Dermis microvascular lymphatic vessel endothelial cell (primary cell): ENCODE measurements around the gene VPS13D. TPM values are rescaled to one million over a fixed set of nuclear protein-coding genes. Genes with fewer than 3 reads are reported as not detected.
"Not testable (repeated sequence)": the region's sequence is repeated elsewhere in the genome, so short reads cannot be mapped to it uniquely, and the experiment has no call there.

Source experiments
- DNase-seq, 2 donors: peaks; one replicate each; pipeline versions ENCODE4 v3.0.0 to v3.0.0-alpha.2; 2010; ENCODE audit warnings: low read depth in 2 of 2
- total RNA-seq: library from RNA; depleted of rRNA; stranded (reverse); fragments of >200 nt; gene quantifications from 2 replicates; pipeline ENCODE4 v1.2.1, GENCODE V29; 2014

Gene VPS13D
- total RNA-seq, 1 donor from 2014 or later = 22.9 TPM

DNA sequence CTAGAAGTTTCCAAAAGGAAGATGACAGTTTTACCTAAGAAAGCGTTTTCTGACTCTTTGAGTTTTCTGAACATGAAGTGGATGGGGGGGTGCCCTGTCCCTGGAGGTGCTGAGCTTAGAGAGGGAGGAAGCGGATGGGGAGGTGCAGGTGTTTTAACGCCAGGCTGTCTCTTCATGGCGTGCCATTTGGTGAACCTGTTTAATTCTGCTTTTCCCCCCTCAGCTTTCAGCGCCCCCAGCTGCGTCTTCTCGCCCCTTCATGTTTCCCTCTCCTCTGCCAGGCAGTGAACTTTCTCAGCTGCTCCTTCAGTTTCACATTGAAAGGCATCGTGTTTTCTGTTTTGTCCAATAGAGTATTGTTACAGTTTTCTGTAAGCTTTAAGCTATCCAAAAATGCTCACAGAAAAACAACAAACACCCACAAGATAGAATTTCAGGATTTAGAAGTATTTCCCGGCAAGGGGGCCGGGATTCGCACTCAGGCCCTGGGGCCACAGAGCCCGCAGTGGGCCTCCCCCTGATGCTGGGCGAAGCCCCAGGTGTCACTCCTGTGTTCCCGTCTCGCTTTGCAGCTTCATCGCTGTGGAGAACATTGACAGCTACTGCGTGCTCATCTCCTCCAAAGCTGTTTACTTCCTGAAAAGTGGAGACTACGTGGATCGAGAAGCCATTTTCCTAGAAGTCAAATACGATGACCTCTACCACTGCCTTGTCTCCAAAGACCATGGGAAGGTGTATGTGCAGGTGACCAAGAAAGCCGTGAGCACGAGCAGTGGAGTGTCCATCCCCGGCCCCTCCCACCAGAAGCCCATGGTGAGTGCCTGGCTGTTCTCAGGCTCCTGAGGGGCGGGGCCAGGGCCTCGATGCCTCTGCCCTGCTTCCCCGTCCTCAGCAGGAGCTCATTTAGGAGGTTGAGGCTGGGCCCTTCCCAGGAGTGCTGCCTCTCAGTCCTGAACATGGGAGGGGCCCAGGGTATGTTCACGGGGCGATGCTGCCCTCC is 276.8 kb downstream of the VPS13D start:
- no peak for DNase-seq

DNA sequence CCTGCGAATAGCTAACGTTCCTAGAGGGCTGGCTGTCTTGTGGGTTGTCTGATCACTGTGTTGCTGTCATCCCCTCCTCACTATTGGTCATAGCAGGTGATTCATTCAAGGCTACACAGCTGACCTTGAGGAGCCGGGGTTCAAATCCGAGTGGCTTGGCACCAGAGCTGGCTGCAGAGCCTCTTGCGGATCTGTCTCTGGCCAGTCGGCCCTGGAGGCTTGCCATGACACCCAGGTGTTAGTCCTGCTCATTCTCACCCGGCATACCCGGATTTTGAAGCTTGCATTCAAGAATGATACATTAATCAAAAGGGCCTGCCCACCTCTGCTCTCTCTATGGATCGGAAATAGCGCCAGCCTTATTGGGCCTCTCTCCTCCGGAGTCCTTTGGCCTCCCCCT is 277.8 kb downstream of the VPS13D start:
- no peak for DNase-seq

DNA sequence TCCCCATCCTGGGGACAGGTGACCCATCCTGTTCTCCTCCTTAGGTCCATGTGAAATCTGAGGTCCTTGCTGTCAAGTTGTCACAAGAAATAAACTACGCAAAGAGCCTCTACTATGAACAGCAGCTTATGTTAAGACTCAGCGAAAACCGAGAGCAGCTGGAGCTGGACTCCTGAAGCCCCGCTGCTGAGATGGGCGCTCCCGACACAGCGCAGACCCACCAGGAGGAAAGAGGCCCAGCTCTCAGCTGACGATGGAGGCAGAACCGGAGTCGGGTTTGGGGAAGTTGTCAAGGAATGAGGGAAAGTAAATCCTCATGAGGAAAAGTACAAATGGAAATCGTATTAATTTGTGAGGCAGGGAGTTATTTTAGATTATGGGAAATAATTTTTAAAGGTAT is 279.0 kb downstream of the VPS13D start:
- no peak for DNase-seq

DNA sequence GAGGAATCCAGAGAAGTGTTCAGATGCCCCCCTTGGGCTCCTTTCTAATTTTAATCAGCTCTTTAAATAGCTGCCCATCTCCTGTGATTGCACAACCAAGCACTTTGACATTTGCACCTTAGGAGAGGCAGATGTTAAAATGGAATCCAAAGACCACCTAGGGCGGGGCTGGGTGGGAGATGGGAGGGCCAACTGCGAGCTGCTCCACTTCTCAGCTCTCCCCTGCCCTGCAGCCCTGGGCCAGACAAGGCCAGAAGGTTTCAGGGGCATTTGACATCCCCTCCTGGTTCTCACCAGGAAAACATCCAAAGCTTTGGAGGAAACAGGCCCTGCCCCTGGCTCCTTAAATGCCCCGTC is 281.3 kb downstream of the VPS13D start:
- DNase-seq = no peak

DNA sequence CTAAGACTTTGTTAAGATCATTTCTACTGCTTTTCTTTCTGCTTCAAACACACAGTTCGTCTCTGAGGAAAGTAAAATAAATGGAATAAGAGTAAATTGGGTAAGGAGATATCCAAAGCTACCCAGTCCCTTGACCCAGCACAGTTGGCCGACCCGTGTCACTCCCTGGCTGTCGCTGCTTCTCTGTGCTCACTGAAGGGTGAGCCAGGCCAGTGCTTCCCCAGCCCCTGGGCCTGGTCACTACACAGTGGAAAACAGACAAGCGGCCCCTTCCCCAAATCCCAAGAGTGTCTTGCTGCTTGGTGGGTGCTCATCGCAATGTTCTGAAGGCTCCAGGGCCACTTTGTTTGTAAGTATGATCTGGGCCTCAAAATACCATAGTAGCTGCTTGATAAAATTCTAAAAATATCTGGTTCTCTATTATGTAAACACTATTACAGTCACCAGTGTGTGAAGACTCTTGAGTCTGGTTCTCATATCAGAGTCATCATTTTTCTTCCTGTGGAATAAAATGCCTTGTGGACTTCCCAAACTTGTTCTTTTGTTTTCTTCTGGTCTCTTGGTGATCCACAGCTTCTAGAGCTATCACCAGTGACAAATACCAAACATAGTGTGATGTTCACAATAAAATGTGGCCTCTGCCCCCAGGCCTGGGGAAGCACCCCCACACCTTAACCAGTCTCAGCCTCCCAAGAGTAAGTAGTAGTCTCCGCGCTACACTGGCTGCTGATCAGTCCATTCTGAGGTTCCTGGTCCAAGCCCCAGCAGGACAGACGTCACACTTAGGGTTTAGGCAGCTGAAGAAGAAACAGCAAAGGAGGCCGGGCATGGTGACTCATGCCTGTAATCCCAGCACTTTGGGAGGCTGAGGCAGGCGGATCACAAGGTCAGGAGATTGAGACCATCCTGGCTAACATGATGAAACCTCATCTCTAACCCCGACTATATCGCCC is 282.0 kb downstream of the VPS13D start:
- DNase-seq = no peak

DNA sequence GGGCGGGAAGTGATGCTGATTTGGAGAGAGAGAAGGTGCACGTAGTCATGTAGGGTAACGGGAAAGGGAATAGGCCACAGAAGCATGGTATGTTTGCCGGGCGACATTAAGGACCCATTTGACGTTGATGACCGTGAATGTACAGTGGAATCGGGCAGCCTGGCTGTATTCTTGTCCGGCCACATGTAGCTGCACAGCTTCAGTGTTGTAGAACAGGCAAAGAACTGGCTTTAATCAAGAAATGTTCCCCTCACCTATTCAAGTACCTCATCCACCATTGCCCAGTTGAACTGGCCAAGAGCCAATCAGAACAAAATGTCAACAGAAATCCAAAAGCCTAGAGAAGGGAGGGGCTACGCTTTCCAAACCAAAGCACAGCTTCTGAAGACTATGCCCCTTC is 283.4 kb downstream of the VPS13D start:
- DNase-seq = no peak

DNA sequence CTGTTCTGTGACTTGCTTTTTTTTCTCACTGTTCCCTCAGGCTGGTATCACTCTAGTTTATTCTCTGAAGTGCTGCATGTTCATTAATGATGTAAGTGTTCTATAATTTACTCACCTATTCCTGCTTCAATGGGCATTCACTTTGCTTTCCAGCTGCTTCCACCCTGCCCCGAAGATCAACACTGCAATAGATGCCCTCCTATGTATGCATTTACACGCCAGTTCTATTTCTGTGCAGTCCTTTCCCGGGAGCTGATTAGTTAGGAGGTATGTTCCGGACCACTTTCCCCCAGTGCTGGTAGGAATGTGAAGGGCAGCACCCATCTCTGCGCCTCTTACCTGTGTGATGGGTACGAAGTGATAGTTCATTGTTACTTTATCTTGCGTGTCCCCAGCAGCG is 284.8 kb downstream of the VPS13D start:
- DNase-seq = no peak

DNA sequence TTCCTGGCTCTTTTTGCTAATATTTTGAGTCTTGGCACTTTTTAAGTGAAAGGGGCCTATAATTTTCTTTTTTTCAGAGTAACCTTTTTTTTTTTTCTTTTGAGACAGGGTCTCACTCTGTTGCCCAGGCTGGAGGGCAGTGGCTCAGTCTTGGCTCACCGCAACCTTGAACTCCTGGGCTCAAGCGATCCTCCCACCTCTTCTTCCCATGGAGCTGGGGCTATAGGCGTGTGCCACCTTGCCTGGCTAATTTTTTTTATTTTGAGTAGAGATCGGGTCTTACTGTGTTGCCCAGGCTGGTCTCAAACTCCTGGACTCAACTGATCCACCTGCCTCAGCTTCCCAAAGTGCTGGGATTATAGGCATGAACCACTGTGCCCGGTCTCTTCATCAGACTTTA is 285.4 kb downstream of the VPS13D start:
- DNase-seq = no peak

DNA sequence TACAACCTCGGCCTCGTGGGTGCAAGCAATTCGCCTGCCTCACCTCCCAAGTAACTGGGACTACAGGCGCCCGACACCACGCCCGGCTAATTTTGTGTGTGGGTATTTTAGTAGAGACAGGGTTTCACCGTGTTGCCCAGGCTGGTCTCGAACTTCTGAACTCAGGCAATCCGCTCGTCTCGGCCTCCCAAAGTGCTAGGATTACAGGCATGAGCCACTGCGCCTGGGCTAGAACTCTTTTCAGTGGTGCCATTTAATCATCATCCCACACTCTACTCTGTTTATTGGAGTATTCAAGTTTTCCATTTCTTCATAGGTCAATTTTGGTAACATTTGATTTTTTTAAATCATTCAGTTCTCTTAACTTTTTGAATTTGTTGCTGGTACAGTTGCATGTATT is 286.9 kb downstream of the VPS13D start:
- no peak for DNase-seq

DNA sequence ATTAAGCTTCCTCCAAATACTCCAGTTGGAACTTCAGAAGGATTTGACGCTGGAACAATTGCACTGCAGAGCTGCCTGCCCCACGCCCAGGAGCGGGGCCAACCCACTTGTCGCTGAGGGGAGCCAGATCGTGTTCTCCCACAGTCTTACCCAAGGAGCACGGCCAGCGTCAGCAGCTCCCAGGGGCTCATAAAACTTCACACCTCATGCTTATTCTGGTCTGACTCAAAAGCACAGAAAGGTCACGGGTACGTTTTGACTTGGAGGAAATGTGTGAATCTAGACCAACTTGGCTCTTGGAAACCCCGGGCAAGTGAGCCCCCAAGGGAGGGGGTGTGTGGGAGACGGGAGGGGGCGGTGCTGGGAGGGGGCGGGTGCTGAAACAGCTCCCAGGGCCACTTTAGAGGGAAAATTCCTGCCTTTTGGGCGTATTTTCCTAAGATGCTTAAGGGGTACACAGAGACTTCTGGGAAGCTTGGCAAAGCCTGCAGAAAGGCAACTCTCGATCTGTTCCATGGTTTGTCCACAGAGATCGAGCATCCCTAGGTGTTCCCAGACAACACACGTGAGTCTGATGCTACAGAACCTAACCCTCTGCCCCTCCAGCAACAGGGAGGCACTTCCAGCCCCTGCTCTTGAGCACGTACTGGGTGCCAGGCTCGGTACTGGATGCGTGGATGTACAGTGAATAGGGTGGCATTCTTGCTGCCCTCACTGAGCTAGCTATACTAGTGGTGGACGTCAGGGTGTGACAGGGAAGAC is 289.3 kb downstream of the VPS13D start:
- no peak for DNase-seq

DNA sequence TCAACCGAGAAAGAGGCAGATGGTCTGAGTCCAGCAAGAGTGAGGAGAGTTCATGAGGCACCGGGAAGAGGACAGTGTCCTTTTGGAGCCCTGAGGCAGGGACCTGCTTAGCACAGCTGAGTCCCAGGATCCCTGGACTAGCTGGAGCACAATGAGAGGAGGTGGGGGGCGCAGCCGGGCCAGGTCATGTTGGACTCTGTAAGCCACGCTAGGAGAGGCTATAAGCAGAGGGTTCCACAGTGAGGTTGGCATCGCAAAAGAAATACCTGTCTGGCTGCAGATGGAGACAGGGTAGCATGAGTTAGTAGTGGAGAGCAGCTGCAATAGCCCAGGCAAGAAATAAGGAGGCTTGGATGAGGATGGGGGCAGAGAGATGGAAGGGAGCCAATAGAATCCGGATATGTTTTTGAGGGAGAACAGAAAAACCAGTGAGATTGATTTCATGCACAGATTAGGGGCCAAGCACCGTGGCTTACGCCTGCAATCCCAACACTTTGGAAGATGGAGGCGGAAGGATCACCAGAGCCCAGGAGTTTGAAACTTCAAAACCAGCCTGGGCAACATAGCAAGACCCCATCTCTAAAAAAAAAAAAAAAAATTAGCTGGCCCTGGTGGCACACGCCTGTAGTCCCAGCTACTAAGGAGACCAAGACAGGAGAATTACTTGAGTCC is 290.0 kb downstream of the VPS13D start:
- DNase-seq = no peak

DNA sequence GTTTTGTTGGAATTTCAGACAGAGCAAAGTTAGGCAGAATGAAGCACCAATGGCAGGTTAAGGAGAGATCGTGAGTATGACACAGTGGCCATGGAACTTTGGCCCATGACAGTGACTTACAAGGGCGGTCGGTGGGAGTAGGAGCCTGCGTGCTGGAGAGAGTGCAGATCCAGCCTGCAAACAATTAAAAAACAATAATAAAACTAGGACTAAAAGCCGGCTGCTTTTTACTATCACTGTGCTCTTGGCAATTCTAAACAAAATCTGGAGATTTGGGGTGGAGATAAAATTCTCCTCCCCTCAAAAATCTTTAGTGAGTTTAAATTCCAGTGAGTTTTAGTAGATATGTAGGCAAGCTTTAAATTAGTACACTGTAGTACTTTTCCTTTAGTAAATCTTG is 291.3 kb downstream of the VPS13D start:
- DNase-seq = no peak

DNA sequence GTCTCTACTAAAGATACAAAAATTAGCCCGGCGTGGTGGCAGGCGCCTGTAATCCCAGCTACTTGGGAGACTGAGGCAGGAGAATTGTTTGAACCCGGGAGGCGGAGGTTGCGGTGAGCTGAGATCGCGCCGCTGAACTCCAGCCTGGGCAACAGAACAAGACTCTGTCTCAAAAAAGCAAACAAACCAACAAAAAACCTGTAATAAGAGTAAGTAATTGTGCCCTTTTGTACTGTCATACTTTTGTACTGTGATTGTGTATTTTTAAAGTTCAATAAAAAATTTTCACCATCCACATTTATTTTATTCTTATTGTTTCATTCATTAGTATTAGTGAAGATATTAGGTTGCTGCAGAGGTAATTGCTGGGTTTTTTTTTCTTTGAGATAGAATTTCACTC is 292.9 kb downstream of the VPS13D start:
- DNase-seq = not testable (repeated sequence)

DNA sequence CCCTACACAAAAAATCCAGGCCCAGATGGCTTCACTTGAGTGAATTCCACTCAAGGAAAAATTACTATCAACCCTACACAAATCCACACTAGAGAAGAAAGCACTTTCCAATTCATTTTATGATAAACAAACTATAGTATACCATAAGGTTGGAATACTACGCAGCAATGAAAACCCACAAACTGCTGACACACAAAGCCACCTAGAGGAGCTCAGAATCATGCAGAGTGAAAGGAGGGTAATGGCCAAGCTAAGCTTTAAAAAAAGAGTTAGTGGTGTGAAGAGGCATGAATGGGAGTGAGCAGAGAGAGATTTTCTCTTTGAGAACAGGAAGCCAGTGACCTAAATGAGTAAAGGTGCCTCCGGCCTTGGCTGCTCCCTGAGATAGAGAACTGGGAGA is 294.4 kb downstream of the VPS13D start:
- DNase-seq = no peak

DNA sequence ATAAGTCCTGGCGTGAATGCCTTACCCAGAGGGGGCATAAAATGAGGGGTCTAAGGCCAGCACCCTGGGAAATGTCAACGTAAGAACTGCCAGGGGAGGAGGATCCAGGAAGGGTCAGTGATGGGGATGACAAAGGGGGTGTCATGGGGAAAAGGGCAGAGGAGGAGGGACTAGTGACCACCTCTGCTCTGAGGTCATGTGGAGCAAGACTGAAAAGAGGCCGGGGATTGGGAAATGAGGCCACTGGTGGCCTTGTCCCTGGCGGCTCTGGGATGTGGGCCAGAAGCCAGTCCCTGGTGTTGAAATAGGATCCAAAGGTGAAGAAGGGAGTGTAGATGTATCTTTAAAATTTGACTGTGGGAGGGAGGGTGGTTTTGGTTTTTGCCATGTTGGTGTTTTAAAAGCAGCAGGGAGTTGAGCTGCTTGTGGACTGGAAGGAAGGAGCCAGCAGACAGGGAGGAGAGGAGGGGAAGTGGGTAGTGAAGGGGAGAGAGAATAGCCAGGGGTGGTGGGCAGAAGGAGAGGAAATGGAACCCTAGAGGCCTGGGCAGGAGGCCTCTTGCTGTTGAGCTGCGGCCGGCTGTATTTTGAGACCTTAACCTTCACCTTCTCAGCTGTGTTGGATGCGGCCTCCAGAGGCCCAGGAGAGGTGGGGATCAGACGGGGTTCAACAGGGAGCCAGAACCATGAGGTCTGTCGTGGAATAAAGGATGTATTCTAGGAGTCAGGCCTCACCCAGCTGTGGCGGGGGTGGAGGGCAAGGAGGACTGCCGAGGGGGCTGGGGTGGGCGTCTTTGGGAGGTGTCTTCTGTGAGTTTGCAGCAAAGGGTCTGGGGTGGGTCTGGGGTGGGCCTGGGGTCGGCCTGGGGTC is 295.7 kb downstream of the VPS13D start:
- no peak for DNase-seq

DNA sequence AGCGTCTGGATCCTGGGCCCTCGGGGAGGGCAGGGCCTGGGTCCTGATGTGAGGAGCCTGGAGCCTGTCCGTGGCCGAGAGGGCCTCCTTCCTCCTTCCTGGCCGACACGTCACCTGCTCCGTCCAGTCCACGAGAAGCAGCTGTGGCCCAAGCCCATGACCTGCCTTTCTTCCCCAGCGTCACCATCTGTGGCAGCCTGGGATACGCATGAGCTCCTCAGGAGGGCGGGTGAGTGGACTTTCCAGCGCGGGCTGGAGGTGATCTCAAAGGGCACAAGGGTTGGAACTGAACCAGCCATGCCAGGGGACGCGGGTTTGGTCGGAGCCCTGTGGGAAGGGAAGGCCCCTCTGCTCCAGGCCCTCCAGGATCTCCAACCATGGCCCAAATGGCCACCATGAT is 297.7 kb downstream of the VPS13D start:
- no peak for DNase-seq

DNA sequence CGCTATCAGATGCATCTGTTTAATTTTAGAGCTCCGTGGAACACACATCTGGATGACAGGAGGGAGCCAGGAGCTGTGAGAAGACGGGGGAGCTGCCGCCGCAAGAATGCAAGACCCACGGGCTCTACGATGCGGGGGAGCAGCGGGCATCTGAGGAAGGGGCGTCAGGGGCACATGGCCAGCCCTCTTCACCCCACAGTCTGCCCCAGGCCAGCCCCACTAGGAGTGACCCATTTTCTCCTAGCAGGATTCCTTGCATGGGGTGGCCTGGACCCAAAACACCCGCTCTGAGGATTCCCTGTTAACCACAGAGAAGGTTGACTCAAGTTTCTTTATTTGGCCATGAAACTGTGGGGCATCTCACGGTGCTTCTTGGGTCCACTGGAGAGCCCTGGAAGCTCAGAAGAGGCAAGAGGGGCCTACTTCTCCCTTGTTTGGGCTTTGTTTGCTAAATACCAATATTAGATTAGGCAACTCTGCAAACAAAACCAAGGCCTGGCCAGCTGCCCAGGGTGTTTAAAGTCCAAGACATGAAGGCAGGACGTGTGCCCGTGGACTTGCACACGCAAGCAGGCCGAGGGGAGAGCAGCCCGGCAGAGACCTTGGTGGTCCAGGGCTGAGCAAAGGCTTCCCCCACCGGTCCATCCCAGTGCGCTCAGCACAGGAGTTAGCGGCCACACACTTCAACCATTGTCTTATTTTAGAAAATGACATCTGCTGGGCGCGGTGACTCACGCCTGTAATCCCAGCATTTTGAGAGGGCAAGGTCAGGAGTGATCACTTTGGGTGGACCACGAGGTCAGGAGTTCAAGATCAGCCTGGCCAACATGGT is 298.4 kb downstream of the VPS13D start:
- no peak for DNase-seq

DNA sequence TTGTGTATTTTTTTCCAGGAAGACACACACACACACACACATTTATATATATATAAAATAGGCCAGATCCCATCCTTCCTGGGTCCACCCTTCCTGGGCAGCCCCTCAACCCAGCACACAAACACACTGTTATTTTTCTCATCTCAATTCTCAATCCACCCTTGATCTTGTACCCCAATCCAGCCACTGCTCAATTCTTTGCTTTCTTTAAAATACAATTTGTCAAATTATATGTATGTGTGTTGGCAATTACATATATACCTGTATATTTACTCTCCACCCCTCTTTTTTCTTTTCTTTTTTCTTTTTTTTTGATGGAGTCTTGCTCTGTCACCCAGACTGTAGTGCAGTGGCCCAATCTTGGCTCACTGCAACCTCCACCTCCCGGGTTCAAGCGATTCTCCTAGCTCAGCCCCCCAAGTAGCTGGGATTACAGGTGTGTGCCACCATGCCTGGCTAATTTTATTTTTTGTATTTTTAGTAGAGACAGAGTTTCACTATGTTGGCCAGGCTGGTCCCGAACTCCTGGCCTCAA is 299.9 kb downstream of the VPS13D start:
- DNase-seq = no peak
